HG02970 (cell line): ENCODE measurements around the gene TWF2.
"Not testable (repeated sequence)": the region's sequence is repeated elsewhere in the genome, so short reads cannot be mapped to it uniquely, and the experiment has no call there.

Experiments used
- ATAC-seq: cut with Tn5 transposase; IDR thresholded peaks from one replicate; pipeline ENCODE4 v1.9.1; 2021; ENCODE audit warnings: mild to moderate bottlenecking, moderate library complexity, moderate number of reproducible peaks; ENCODE audit not compliant: unreplicated experiment, low FRiP score

Gene TWF2

DNA sequence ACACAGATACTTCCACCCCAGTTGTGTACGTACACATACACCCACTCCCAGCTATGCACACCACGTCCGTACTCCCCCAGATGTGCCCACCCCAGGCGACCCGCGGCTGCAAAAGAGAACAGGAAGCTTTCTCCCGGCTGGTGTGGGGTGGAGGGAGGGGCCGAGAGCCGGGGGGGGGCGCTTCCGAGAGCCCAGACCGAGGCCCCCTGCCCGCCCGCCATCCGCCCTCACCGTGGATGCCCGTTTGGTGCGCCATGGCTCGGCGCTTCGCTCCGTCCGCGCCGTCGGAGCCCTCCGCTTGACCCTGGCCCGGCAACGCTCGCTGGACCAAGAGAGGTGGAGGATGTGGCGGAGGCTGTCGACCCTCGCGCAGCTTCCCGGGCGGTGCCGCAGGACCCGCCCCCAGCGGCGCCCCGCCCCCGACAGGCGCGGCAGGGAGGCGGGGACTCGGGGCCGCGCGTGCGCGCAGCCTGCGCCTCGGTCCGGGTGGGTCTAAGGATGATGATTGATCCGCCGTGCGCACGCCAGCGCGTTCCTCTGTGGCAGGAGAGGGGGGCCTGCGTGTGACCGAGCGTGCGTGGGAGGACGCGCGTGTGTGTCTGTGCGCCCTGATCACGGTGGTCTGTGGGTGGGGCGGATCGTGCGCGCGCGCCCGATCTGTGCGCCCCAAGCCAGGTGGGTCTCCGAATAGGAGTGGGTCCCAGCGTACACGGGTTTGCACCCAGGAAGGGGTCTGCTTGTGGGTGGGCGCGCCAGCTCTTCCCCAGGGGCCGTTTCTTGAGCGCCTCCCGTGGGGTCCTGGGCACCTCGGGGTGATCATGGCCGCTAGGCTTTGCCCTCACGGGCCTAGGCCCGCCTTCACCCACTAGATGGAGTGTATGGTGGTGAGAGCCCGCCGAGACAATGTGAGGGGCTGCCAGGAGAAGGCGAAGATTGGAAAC, at the start of gene TWF2:
TWF2 (minus strand) TSS at position 398 of the 941 bp plus-strand sequence; CDS start at position 256, 142 bp downstream.
- ATAC-seq, result peak; percentile 67

DNA sequence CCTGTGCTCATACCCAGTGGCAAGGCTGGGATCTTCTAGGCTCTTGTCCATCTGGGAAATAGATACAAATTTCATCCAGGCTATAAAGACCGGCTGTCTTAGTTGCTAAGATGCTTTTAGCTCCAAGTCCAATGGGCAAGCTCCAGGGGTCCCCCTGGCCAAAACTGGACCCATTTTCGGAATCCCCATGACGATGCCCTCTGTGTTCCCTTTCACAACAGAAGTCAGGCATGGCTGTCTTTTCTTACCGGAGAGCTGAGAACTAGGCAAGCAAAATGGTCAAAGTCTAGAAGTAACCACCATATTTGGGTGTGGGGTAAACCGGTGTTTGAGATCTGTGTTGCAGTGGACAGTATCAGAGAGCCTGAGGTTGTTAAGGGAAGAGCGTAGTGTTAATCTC, 49.7 kb upstream of the TWF2 start:
- no peak for ATAC-seq

DNA sequence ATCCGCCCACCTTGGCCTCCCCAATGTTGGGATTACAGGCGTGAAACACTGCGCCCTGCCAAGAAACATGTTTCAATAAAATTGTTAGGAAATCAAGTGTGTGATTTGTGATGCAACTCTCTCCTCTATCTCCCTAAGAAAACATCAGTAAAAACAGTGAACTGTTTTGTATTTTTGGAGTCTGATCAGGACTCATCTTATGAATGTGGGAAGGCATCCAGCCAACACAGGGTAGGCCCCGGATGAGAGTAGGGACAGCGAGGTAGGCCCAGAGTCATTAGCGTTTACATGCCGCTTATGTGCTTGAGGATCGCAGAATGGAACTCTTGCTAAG, 47.8 kb upstream of the TWF2 start:
- ATAC-seq, result no peak

DNA sequence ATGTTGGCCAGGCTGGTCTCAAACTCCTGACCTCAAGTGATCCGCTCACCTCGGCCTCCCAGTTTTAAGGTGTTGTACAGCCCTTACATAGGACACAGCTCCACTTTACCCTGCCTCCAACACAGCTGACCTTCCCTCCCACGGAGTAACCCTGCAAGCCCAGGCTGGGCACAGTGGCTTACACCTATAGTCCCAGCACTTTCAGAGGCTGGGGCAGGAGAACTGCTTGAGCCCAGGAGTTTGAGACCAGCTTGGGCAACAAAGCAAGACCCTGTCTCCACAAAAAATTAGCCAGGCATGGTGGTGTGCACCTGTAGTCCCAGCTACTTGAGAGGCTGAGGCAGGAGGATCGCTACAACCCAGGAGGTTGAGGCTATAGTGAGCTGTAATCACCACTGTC, 45.1 kb upstream of the TWF2 start:
- not testable (repeated sequence) for ATAC-seq

DNA sequence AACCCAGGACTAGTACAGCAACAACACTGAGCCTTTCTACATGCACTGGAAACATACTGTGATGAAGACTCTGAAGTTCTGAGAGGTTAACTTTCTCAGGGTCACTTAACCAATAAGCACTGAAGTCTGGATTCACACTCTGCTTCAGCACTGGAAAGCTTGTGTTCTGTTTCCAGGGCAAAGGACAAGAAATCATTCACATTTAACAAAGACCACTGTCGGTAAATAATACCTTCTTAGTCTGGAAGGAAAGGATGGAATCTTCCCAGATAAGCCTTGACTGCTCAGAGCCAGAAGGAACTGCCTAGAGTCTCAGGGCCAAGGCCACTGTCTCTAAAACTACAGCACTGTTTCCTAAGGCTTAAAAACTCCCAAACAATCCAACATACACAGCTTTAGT, 44.3 kb upstream of the TWF2 start:
- no peak for ATAC-seq

DNA sequence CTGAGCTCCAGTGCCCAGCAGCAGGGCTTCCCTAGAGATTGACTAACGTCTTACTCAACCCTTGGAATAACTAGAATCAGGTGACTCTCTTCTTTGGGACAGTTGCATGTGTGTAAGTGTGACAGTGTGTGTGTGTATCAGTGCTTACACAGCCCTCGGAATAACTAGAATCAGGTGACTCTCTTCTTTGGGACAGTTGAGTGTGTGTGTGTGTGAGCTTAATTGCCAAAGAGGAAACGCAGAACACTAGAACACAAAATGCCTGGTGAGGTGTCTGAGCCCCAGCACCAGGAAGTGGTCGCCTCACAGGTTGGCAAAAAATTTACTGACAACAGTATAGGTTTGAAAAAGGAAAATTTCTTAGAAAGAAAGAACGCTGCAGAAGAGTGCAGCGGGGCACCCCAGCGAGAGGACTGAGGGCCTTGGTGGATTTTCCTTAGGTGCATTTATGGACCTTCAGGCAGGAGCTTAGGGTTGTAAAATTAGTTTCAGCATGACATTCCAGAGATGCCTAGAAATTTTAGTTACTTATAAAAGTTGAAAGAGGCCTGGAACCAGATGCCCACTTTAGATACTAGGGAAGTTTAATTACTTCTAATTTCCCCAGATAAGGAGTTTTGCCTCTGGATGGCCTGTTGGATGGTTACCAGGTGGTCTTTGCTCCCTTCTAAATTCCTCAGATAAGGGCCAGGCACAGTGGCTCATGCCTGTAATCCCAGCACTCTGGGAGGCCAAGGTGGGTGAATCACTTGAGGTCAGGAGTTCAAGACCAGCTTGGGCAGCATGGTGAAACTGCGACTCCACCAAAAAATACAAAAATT, 43.2 kb upstream of the TWF2 start:
- ATAC-seq, result no peak

DNA sequence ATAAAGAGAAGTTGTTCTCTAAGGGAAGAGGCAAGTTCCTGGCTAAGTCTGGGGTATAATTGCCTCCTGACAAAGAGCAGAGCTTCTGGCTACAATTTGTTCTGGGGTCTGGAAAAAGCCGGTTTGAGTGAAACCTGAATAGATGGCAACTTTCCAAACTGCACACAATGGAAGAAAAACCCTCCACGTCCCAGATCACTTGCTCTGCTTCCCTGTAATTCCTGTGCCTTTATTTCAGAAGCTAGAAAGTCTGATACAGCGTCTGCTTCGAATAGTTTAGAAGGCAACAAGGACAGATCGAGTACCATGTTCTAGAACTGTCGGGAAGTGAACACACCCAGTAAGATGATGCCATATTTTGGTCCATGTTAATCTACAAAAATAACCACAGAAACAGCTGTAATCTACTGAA, 41.1 kb upstream of the TWF2 start:
- ATAC-seq, result no peak

DNA sequence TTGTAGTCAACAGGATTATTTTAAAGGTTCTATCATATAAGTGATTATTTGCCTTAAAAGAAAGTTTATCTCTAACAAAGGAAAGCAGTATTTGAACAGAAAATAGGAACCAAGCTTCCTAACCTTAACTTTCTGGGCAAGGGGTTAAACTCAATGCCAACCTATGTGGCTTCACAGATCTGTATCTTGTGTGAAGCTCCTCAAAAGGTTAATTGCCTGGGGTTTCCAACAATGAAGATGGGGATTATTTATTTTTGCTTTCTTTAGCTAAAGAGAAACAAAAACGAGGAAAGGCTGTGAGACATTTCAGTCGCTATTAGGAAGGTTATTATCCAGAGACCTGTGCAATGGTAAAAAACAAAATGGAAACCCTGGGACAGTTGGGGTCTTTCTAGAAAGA, 40.6 kb upstream of the TWF2 start:
- no peak for ATAC-seq

DNA sequence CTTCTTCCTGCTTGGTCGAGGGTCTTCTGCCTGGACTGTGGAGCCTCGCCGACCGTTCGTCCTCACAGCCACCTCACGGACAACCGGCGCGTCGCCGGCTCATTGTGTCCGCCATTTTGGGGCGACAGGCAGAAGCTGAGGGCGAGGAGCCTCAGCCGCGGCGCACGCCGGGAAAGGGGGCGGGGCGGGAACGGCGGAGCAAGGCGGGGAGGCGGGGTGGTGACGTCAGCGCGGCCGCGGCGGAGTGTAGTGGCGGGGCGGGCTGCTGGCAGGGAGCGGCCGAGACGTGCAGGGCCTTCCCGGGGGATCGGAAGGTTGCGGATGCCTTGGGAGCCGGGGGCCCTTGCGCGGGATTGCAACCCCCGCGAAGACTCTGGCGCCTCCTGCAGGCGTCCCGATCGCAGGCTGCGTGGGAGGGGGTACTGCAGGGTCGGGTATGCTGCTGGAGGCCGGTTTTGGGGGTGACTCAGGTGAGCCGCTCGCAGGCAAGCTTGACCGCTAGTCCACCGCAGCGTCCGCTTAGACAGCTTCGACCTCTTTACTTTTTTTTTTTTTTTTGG, 39.6 kb upstream of the TWF2 start, which contains the start of gene WDR82:
WDR82 (minus strand) TSS at position 140 of the 560 bp plus-strand sequence. CDS start 288 bp downstream, outside the sequence.
- peak; percentile 82 for ATAC-seq

DNA sequence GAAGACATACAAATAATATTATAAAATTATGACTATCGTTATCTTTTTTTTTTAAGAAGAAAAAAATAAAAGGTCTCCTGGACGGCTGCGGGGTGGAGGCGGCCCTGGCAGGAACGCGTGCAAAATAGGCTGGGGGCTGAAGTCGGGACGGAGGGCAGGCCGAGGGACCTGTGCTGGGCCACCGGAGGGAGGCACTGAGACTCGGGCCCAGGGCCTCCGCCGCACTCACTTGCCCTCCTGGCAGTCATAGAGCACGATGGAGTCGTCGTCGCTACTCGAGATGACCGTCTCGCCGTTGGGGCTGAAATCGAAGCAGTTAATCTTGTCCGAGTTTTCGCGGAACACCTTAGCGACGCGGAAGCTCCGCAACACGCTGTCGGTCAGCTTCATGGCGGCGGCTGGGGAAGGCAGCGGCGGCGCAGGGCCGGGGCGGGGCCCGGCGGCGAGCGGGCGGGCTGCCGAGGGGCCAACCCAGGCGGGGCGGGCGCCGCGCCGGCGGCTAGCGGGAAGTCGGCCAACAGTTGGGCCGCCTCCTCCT, 39.1 kb upstream of the TWF2 start:
- ATAC-seq, result peak; percentile 64

DNA sequence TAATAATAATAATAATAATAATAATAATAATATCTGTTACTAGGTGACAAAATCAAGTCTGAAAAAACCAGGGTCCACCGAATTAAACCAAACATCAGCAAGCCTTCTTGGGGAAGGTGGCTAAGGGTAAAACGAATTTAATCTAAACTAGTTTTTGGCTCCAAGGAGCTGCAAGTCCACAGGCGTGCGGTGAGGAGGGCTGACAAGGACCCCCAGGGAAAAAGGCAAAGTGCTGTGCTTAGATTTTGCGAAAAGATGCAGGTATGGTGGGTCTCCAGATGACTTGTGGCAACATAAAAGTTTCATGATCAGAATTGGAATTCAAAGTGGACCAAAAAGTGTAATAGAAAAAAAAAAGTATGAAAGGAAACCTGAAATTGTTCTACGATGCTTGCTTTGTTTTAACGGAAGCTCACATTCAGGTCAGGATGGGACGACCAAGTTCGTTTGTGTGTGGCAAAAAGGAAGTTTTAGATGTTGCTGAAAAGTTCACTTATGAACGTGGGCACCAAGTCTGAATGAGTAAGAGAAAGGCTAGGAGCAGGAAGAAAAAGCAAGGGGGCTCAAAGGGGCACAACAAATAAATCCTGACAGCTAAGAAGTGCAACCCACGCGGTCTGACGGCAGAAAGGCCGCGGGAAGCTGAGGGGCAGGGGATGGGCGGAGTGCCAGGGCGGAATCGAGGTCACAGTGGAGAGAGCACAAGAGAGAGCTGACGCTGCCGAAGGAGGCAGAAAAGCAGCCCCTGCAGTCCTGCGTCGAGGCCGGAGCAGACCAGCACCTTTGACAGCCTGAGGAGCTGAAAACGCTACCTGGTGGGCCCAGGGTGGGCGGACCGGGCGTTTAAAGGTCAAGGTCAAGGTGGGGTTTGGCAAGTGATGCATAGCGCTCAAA, 38.4 kb upstream of the TWF2 start:
- ATAC-seq, result no peak

DNA sequence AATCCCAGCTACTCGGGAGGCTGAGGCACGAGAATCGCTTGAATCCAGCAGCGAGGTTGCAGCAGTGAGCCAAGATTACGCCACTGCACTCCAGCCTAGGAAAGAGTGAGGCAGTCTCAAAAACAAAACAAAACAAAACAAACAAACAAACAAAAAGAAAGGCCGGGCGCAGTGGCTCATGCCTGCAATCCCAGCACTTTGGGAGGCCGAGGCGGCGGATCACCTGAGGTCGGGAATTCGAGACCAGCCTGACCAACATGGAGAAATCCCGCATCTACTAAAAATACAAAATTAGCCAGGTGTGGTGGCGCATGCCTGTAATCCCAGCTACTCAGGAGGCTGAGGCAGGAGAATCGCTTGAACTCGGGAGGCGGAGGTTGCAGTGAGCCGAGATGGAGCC, 35.8 kb upstream of the TWF2 start:
- not testable (repeated sequence) for ATAC-seq

DNA sequence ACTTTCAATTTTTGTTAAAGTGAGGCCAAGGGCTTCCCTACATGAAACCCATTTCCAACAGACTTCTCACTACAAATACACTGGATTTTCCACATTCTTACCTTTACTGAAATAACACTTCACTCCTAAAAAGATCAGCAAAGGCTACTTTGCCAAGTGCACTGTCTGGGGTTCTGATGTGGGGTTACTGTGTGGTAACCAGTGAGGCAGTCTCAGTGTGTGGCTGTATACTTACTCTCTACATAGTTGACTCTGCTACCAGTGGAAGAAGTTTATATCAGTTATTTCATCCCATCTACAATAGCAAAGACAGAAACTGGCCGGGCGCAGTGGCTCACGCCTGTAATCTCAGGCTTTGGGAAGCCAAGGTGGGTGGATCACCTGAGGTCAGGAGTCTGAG, 33.9 kb upstream of the TWF2 start:
- no peak for ATAC-seq

DNA sequence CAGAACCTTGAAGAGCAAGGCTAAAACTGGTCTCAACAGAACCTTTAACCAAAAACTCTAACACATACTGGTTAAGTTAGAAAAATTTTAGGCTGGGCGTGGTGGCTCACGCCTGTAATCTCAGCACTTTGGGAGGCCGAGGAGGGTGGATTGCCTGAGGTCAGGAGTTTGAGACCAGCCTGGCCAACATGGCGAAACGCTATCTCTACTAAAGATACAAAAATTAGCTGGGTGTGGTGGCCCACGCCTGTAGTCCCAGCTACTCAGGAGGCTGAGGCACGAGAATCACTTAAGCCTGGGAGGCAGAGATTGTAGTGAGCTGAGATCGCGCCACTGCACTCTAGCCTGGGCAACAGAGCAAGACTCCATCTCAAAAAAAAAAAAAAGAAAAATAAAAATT, 33.2 kb upstream of the TWF2 start:
- ATAC-seq, result not testable (repeated sequence)

DNA sequence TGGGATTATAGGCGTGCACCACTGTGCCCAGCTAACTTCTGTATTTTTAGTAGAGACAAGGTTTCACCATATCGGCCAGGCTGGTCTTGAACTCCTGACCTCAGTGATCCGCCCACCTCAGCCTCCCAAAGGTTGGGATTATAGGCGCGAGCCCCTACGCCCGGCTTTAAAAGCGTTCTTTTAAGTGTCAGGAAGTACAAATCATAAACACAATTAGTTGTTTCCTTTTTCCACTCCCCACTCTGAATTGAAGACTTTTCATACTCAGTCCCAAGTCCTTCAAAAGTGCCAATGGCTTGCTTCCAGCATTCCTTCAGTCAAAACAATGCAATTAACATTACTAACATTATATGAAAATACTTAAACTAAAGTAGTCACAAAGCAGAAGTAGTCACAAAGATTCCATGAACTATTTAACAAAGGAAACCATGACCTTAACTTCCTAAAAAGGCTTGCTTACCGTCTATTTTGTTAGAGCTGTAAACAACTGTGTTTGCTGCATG, 31.3 kb upstream of the TWF2 start:
- ATAC-seq, result no peak

DNA sequence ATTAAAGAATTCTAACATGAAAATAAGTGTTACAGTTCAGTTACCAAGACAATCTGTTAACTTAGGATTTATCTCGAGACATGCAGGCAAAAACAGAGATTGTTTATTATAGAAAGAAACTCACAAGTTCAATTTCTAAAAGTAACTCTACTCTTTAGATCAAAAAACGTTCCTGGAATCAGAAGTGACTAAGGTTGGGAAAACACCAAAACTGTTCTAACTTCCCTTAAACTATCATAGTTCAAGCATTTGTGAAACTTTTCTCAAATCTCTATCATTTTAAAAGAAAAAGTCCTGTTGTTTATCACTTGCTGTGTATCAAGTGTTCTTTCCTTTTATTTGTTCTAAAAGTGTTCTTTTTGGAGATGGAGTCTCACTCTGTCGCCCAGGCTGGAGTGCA, 30.8 kb upstream of the TWF2 start:
- ATAC-seq, result no peak

DNA sequence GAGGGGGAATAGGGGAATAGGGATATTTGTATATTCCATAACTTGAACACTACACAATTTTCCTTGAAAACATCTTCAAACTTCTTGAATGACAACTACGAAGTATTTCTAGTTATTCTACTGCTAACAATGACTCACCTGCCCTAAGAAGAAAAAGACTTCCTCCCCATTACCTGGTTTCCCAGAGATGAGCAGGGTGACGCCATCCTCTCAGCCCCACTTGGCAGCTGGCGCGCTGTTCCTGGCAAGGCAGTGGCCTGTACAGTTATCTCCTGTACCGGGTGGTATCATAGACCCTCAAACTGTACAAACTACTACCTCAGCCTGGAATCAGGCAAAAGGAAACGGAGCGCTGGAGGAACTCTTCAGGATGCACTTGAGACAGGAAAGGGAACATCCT, 29.1 kb upstream of the TWF2 start:
- no peak for ATAC-seq

DNA sequence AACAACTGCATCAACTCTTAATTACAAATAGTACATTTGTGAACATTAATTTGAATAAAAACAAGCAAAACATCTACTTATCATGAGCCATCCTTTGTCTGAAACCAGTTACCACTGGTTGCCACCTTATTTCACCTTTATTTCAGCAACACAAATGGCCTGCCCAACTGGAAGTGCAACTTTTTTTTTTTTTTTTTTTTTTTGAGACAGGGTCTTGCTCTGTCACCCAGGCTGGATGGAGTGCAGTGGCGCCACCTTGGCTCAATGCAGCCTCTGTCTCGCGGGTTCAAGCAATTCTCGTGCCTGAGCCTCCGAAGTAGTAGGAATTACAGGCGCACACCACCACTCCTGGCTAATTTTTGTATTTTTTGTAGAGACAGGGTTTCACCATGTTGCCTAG, 26.4 kb upstream of the TWF2 start:
- no peak for ATAC-seq

DNA sequence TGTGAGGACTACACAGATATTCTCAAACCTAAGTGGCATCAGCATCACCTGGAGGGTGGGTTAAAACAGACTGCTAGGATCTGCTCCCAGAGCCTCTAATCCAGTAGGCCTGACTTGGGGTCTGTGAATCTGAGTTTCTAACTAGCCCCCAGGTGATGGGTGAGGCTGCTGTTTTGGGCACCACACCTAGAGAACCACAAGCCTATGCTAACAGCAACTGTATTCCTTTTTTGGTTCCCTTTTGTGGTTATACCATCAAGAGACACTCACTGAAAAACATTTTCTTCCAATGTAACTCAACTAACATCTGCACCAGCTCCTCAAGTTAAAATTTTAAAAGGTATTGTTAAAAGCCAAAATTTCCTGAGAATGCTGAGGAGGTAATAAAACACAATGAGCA, 23.5 kb upstream of the TWF2 start:
- ATAC-seq, result no peak

DNA sequence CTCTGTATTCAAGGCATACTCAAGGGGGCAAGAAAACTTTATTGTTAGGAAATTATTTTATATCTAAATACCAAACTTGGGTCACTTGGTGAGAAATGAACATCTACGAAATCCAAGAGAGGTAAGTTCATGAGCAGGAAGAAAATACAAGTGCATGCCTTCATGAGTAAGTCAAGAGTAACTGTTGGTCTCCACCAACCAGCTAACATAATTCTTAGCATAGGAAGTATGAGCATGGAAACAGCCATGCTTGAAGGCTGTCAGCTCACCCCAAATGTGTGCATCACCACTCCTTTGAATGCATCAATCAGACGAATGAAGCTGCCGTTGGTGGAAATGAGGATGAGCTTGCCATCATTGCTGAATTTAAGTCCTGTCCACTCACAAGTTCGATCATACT, 20.5 kb upstream of the TWF2 start:
- ATAC-seq, result no peak
